K562 (cell line): ENCODE results near the gene XPNPEP3.
"Not testable (repeated sequence)": the region's sequence is repeated elsewhere in the genome, so short reads cannot be mapped to it uniquely, and the experiment has no call there.

Source experiments
- CHD2 ChIP-seq: IDR thresholded peaks from 2 replicates; pipeline ENCODE4 v1.6.1; 2011; ENCODE audit warnings: low read depth, low read length
- TAF1 ChIP-seq: IDR thresholded peaks from 2 replicates; pipeline ENCODE4 v1.6.1; 2011; ENCODE audit warnings: mild to moderate bottlenecking, low read length, moderate library complexity; ENCODE audit not compliant: insufficient read depth, control insufficient read depth, severe bottlenecking; ENCODE audit errors: extremely low read depth
- TF ChIP-seq, protein P1 (sequence below), 3 experiments: IDR thresholded peaks in 2 of 3; conservative IDR thresholded peaks in 1 of 3; 2 replicates each; pipeline ENCODE4 v1.5.1; 2011 to 2012; ENCODE audit warnings: low read length in 3 of 3, mild to moderate bottlenecking in 3 of 3, control low read depth in 2 of 3, improper control_type of control experiment in 1 of 3, inconsistent platforms in 1 of 3, low read depth in 1 of 3, mixed read lengths in 1 of 3, moderate library complexity in 1 of 3; ENCODE audit not compliant: insufficient read depth in 2 of 3

DNA sequence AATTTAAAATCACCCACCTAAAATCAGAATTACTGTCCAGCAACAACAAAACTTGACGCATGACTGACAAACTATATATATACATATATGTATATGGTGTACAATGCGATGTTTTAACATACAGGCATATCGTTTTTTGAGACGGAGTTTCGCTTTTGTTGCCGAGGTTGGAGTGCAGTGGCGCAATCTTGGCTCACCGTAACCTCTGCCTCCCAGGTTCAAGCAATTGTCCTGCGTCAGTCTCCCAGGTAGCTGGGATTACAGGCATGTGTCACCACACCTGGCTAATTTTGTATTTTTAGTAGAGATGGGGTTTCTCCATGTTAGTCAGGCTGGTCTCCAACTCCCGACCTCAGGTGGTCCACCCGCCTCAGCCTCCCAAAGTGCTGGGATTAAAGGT is 11.1 kb upstream of the XPNPEP3 start:
- TF ChIP-seq, protein P1, sequence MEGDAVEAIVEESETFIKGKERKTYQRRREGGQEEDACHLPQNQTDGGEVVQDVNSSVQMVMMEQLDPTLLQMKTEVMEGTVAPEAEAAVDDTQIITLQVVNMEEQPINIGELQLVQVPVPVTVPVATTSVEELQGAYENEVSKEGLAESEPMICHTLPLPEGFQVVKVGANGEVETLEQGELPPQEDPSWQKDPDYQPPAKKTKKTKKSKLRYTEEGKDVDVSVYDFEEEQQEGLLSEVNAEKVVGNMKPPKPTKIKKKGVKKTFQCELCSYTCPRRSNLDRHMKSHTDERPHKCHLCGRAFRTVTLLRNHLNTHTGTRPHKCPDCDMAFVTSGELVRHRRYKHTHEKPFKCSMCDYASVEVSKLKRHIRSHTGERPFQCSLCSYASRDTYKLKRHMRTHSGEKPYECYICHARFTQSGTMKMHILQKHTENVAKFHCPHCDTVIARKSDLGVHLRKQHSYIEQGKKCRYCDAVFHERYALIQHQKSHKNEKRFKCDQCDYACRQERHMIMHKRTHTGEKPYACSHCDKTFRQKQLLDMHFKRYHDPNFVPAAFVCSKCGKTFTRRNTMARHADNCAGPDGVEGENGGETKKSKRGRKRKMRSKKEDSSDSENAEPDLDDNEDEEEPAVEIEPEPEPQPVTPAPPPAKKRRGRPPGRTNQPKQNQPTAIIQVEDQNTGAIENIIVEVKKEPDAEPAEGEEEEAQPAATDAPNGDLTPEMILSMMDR (IDR thresholded peaks at IDR 0.05 in 2 of 3, conservative IDR thresholded peaks at IDR 0.05 in 1 of 3; ENCODE audit: insufficient read depth in 2 of 3, low read depth in 1 of 3, low read length in 3 of 3) = not testable (repeated sequence)
- TF ChIP-seq CHD2, TAF1: not testable (repeated sequence)
